Gastrocnemius medialis (tissue), 4 donors: ENCODE data around the gene FAM174B.

ENCODE experiments used
- CTCF ChIP-seq, 5 experiments: fragments of 450-650 bp in 3 of 5; fragments of 200-600 bp in 2 of 5; sonication (generic) in 2 of 5; IDR thresholded peaks in 4 of 5; conservative IDR thresholded peaks in 1 of 5; 1 replicate in 4 of 5; 2 replicates in 1 of 5; pipeline ENCODE4 v1.5.1; 2016 to 2019; ENCODE audit warnings: antibody characterized with exemption in 5 of 5, mild to moderate bottlenecking in 3 of 5, moderate library complexity in 3 of 5
- POLR2A ChIP-seq, 2 donors: fragments of 450-650 bp; IDR thresholded peaks; one replicate each; pipeline ENCODE4 v1.6.1; 2017; ENCODE audit warnings: antibody characterized with exemption in 2 of 2, mild to moderate bottlenecking in 2 of 2, moderate library complexity in 2 of 2

- TF ChIP-seq CTCF (IDR thresholded peaks at IDR 0.05 in 4 of 5, conservative IDR thresholded peaks at IDR 0.05 in 1 of 5), result no peak
- no peak for TF ChIP-seq POLR2A (IDR thresholded peaks at IDR 0.05)
Measured at GRCh38 chr15:92671406-92671805, 15.8 kb upstream of the FAM174B start.
